Measurements from ENCODE around the gene EPS8.

- TF ChIP-seq CTCF (IDR thresholded peaks at IDR 0.05) (no peak), ZFX (IDR thresholded peaks at IDR 0.05; ENCODE audit: borderline replicate concordance) (no peak)
Measured at GRCh38 chr12:15763328-15763727, 25.9 kb downstream of the EPS8 start.

Measured in 22Rv1 (cell line).